ENCODE data around the gene ROBO2.
"Not testable (repeated sequence)": the region's sequence is repeated elsewhere in the genome, so short reads cannot be mapped to it uniquely, and the experiment has no call there.

Gene ROBO2

GRCh38 chr3:77381431-77381830 lies 341.5 kb downstream of the ROBO2 start:
- in situ Hi-C loops (cut with MboI; ENCODE audit: low sequenced_read_pairs, unreplicated experiment), result no loop called here
- TF ChIP-seq CTCF (IDR thresholded peaks at IDR 0.05; ENCODE audit: borderline replicate concordance, control extremely low read depth, extremely low read depth, insufficient read depth, missing control alignments), result no peak
- no peak for DNase-seq (ENCODE audit: low spot score)

- in situ Hi-C loops (cut with MboI; ENCODE audit: low sequenced_read_pairs, unreplicated experiment), result no loop called here
- no peak for TF ChIP-seq CTCF (IDR thresholded peaks at IDR 0.05; ENCODE audit: borderline replicate concordance, control extremely low read depth, extremely low read depth, insufficient read depth, missing control alignments)
- no peak for DNase-seq (ENCODE audit: low spot score)
Measured at GRCh38 chr3:77392181-77392580, 352.3 kb downstream of the ROBO2 start.

- DNase-seq (ENCODE audit: low spot score), result no peak
- TF ChIP-seq CTCF (IDR thresholded peaks at IDR 0.05; ENCODE audit: borderline replicate concordance, control extremely low read depth, extremely low read depth, insufficient read depth, missing control alignments), result no peak
- in situ Hi-C loops (cut with MboI; ENCODE audit: low sequenced_read_pairs, unreplicated experiment), result no loop called here
Measured at GRCh38 chr3:77394046-77394445, 354.1 kb downstream of the ROBO2 start.

- TF ChIP-seq CTCF (IDR thresholded peaks at IDR 0.05; ENCODE audit: borderline replicate concordance, control extremely low read depth, extremely low read depth, insufficient read depth, missing control alignments), result no peak
- DNase-seq (ENCODE audit: low spot score), result no peak
- in situ Hi-C loops (cut with MboI; ENCODE audit: low sequenced_read_pairs, unreplicated experiment), result no loop called here
Measured at GRCh38 chr3:77404871-77405270, 365.0 kb downstream of the ROBO2 start.

GRCh38 chr3:77407441-77407840 lies 367.5 kb downstream of the ROBO2 start:
- in situ Hi-C loops (cut with MboI; ENCODE audit: low sequenced_read_pairs, unreplicated experiment), result no loop called here
- DNase-seq (ENCODE audit: low spot score), result no peak
- TF ChIP-seq CTCF (IDR thresholded peaks at IDR 0.05; ENCODE audit: borderline replicate concordance, control extremely low read depth, extremely low read depth, insufficient read depth, missing control alignments), result no peak

GRCh38 chr3:77410334-77410733 lies 370.4 kb downstream of the ROBO2 start:
- DNase-seq (ENCODE audit: low spot score); in situ Hi-C loops (cut with MboI; ENCODE audit: low sequenced_read_pairs, unreplicated experiment): not testable (repeated sequence)

GRCh38 chr3:77411334-77411733 lies 371.4 kb downstream of the ROBO2 start:
- in situ Hi-C loops (cut with MboI; ENCODE audit: low sequenced_read_pairs, unreplicated experiment), result no loop called here
- DNase-seq (ENCODE audit: low spot score), result no peak
- no peak for TF ChIP-seq CTCF (IDR thresholded peaks at IDR 0.05; ENCODE audit: borderline replicate concordance, control extremely low read depth, extremely low read depth, insufficient read depth, missing control alignments)
